ENCODE measurements around the gene NCK2.

The NCK2 gene

DNA sequence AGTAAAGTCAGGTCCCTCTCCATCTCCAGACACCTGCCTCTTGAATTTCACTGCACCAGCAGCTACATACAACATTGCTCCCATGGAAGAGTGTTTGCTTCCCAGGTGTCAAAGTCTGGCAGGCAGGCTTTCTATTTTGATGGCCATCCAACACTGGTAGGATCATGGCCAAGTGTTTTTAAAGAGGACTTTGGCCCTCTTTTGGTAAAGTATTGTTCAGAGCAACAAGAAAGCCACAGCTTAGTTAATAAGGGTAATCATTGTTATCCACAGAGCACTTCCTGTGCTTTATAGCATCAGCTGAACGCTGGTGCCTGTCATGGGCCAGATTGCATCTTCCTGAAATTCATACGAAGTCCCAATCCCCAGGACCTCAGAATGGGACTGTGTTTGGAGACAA, 133.2 kb downstream of the NCK2 start:
- Histone ChIP-seq H3K23ac (ENCODE audit: low read length in 2 of 2) (no peak overlapping the region), H3K9me3 (ENCODE audit: control insufficient read depth, low read length) (peaks cover 15% of the 10 kb centered on the region), H2BK12ac (ENCODE audit: low read length in 2 of 2) (no peak overlapping the region), H2AFZ (ENCODE audit: low read depth, low read length) (no peak overlapping the region), H3K4me3 (ENCODE audit: insufficient read depth in 1 of 2, low read depth in 1 of 2, low read length in 2 of 2) (no peak overlapping the region), H3K27ac (ENCODE audit: low read length, poor library complexity, severe bottlenecking) (no peak overlapping the region), H4K91ac (ENCODE audit: low read length) (no peak overlapping the region), H4K8ac (ENCODE audit: low read length) (no peak overlapping the region), H3K4ac (ENCODE audit: low read depth in 1 of 2, low read length in 2 of 2) (no peak overlapping the region), H2AK5ac (ENCODE audit: low read length, severe bottlenecking) (no peak overlapping the region), H3K9ac (ENCODE audit: low read length) (no peak overlapping the region), H3K18ac (ENCODE audit: low read depth in 1 of 2, low read length in 2 of 2) (no peak overlapping the region), H2BK15ac (ENCODE audit: low read depth, poor library complexity, severe bottlenecking) (no peak overlapping the region), H2BK120ac (ENCODE audit: low read depth, low read length) (no peak overlapping the region), H3K4me1 (ENCODE audit: control insufficient read depth, insufficient read depth, low read depth, low read length) (peaks cover 16% of the 10 kb centered on the region), H3K36me3 (ENCODE audit: control insufficient read depth in 1 of 2, insufficient read depth in 2 of 2, low read depth in 1 of 2, low read length in 2 of 2) (peaks cover 0 to 18% of the 10 kb centered on the region in 2 experiments), H3K14ac (ENCODE audit: low read length in 2 of 2) (no peak overlapping the region), H3K79me1 (replicated peaks; ENCODE audit: low read length, poor library complexity, severe bottlenecking) (peaks cover 51% of the 10 kb centered on the region), H2BK5ac (ENCODE audit: low read depth, low read length, poor library complexity, severe bottlenecking) (no peak overlapping the region), H3K4me2 (ENCODE audit: low read length, poor library complexity, severe bottlenecking) (no peak overlapping the region), H3K27me3 (ENCODE audit: control insufficient read depth in 1 of 2, insufficient read depth in 1 of 2, low read length in 2 of 2) (no peaks in the 10 kb centered on the region)
- DNase-seq: no peak
- WGBS: 93% methylated on average over 2 of the region's 2 CpGs

- Histone ChIP-seq H3K14ac (ENCODE audit: low read length in 2 of 2) (no peak overlapping the region), H2BK12ac (ENCODE audit: low read length in 2 of 2) (no peak overlapping the region)
- over 99% methylated on average over 15 of the region's 15 CpGs for WGBS
These were observed 134.5 kb downstream of the NCK2 start for GRCh38 chr2:105879106-105879802.

DNA sequence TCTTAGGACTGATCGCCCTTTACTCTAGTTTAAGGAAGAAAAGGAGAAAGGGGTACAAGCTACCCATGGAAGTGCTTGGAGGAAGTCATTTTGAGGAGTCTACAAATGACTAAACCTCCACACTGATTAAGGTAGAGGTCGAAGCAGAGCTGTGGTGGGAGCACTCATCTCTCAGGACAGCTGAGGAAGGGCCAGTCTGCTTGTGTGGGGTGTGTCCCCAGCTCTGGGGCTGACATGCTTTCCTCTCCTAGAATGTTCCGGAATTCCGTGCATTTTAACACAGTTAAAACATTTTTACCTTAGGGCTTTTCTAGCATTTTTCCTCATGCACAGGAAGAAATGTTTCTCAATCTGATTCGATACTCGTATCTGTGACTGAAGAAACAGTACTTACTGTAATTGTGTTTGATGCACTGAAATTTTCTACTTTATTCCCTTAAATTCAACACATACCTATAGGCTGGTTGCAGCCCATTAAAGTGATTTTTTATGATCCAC, 135.1 kb downstream of the NCK2 start:
- no peak overlapping the region for H2BK5ac ChIP-seq (ENCODE audit: low read depth, low read length, poor library complexity, severe bottlenecking)
- DNase-seq: no peak
- H4K91ac ChIP-seq (ENCODE audit: low read length): no peak overlapping the region
- H3K4me1 ChIP-seq (ENCODE audit: control insufficient read depth, insufficient read depth, low read depth, low read length): peaks cover 12% of the 10 kb centered on the region
- H3K18ac ChIP-seq (ENCODE audit: low read depth in 1 of 2, low read length in 2 of 2): no peak overlapping the region
- no peaks in the 10 kb centered on the region for H3K27me3 ChIP-seq (ENCODE audit: control insufficient read depth in 1 of 2, insufficient read depth in 1 of 2, low read length in 2 of 2)
- H3K23ac ChIP-seq (ENCODE audit: low read length in 2 of 2): no peak overlapping the region
- WGBS: 100% methylated on average over 3 of the region's 6 CpGs
- no peak overlapping the region for H2BK120ac ChIP-seq (ENCODE audit: low read depth, low read length)
- no peak overlapping the region for H3K4me3 ChIP-seq (ENCODE audit: insufficient read depth in 1 of 2, low read depth in 1 of 2, low read length in 2 of 2)
- H3K27ac ChIP-seq (ENCODE audit: low read length, poor library complexity, severe bottlenecking): no peak overlapping the region
- H3K4ac ChIP-seq (ENCODE audit: low read depth in 1 of 2, low read length in 2 of 2): no peak overlapping the region
- peaks cover 60% of the 10 kb centered on the region for H3K79me1 ChIP-seq (replicated peaks; ENCODE audit: low read length, poor library complexity, severe bottlenecking)
- H3K36me3 ChIP-seq (ENCODE audit: control insufficient read depth in 1 of 2, insufficient read depth in 2 of 2, low read depth in 1 of 2, low read length in 2 of 2): peaks cover 0 to 23% of the 10 kb centered on the region in 2 experiments
- no peak overlapping the region for H3K4me2 ChIP-seq (ENCODE audit: low read length, poor library complexity, severe bottlenecking)
- no peak overlapping the region for H2BK15ac ChIP-seq (ENCODE audit: low read depth, poor library complexity, severe bottlenecking)
- H3K9me3 ChIP-seq (ENCODE audit: control insufficient read depth, low read length): peaks cover 15% of the 10 kb centered on the region
- H4K8ac ChIP-seq (ENCODE audit: low read length): no peak overlapping the region
- no peak overlapping the region for H2BK12ac ChIP-seq (ENCODE audit: low read length in 2 of 2)
- no peak overlapping the region for H2AFZ ChIP-seq (ENCODE audit: low read depth, low read length)
- H2AK5ac ChIP-seq (ENCODE audit: low read length, severe bottlenecking): no peak overlapping the region
- H3K9ac ChIP-seq (ENCODE audit: low read length): no peak overlapping the region
- H3K14ac ChIP-seq (ENCODE audit: low read length in 2 of 2): no peak overlapping the region

More at GRCh38 chr2:105879106-105879802, 134.5 kb downstream of the NCK2 start:
- H2AFZ ChIP-seq (ENCODE audit: low read depth, low read length): no peak overlapping the region
- H3K9ac ChIP-seq (ENCODE audit: low read length): no peak overlapping the region
- no peak overlapping the region for H2BK15ac ChIP-seq (ENCODE audit: low read depth, poor library complexity, severe bottlenecking)
- H3K27me3 ChIP-seq (ENCODE audit: control insufficient read depth in 1 of 2, insufficient read depth in 1 of 2, low read length in 2 of 2): no peaks in the 10 kb centered on the region
- H2AK5ac ChIP-seq (ENCODE audit: low read length, severe bottlenecking): no peak overlapping the region
- H3K4me3 ChIP-seq (ENCODE audit: insufficient read depth in 1 of 2, low read depth in 1 of 2, low read length in 2 of 2): no peak overlapping the region
- H3K4me1 ChIP-seq (ENCODE audit: control insufficient read depth, insufficient read depth, low read depth, low read length): peaks cover 12% of the 10 kb centered on the region
- H3K27ac ChIP-seq (ENCODE audit: low read length, poor library complexity, severe bottlenecking): no peak overlapping the region
- no peak overlapping the region for H2BK5ac ChIP-seq (ENCODE audit: low read depth, low read length, poor library complexity, severe bottlenecking)
- peaks cover 15% of the 10 kb centered on the region for H3K9me3 ChIP-seq (ENCODE audit: control insufficient read depth, low read length)
- H4K91ac ChIP-seq (ENCODE audit: low read length): no peak overlapping the region
- H3K23ac ChIP-seq (ENCODE audit: low read length in 2 of 2): no peak overlapping the region
- no peak overlapping the region for H3K4ac ChIP-seq (ENCODE audit: low read depth in 1 of 2, low read length in 2 of 2)
- no peak overlapping the region for H4K8ac ChIP-seq (ENCODE audit: low read length)
- peaks cover 56% of the 10 kb centered on the region for H3K79me1 ChIP-seq (replicated peaks; ENCODE audit: low read length, poor library complexity, severe bottlenecking)
- H3K18ac ChIP-seq (ENCODE audit: low read depth in 1 of 2, low read length in 2 of 2): no peak overlapping the region
- H3K36me3 ChIP-seq (ENCODE audit: control insufficient read depth in 1 of 2, insufficient read depth in 2 of 2, low read depth in 1 of 2, low read length in 2 of 2): peaks cover 0 to 23% of the 10 kb centered on the region in 2 experiments
- H3K4me2 ChIP-seq (ENCODE audit: low read length, poor library complexity, severe bottlenecking): no peak overlapping the region
- no peak for DNase-seq
- H2BK120ac ChIP-seq (ENCODE audit: low read depth, low read length): no peak overlapping the region

DNA sequence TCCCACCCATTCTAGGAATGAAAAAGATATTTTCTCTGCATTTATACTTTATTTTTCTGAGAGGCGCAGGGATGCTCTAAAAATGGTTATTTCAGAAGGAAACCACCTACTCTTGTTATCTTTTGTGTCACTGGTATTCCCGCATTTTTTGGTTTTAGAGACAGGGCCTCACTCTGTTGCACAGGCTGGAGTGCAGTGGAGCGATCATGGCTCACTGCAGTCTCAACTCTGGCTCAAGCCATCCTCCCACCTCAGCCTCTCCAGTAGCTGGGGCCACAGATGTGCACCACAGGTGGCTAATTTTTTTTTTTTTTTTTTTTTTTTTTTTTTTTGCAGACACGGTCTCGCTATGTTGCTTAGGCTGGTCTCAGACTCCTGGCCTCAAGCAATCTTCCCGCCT, 135.9 kb downstream of the NCK2 start:
- H4K91ac ChIP-seq (ENCODE audit: low read length): no peak overlapping the region
- no peak overlapping the region for H3K4me2 ChIP-seq (ENCODE audit: low read length, poor library complexity, severe bottlenecking)
- H3K79me1 ChIP-seq (replicated peaks; ENCODE audit: low read length, poor library complexity, severe bottlenecking): peaks cover 56% of the 10 kb centered on the region
- no peak overlapping the region for H3K27ac ChIP-seq (ENCODE audit: low read length, poor library complexity, severe bottlenecking)
- H2BK15ac ChIP-seq (ENCODE audit: low read depth, poor library complexity, severe bottlenecking): no peak overlapping the region
- H3K18ac ChIP-seq (ENCODE audit: low read depth in 1 of 2, low read length in 2 of 2): no peak overlapping the region
- H3K4me1 ChIP-seq (ENCODE audit: control insufficient read depth, insufficient read depth, low read depth, low read length): peaks cover 8% of the 10 kb centered on the region
- H2AFZ ChIP-seq (ENCODE audit: low read depth, low read length): no peak overlapping the region
- no peaks in the 10 kb centered on the region for H3K27me3 ChIP-seq (ENCODE audit: control insufficient read depth in 1 of 2, insufficient read depth in 1 of 2, low read length in 2 of 2)
- no peak overlapping the region for H2BK5ac ChIP-seq (ENCODE audit: low read depth, low read length, poor library complexity, severe bottlenecking)
- no peak overlapping the region for H3K4me3 ChIP-seq (ENCODE audit: insufficient read depth in 1 of 2, low read depth in 1 of 2, low read length in 2 of 2)
- H3K23ac ChIP-seq (ENCODE audit: low read length in 2 of 2): no peak overlapping the region
- H4K8ac ChIP-seq (ENCODE audit: low read length): no peak overlapping the region
- no peak overlapping the region for H2BK12ac ChIP-seq (ENCODE audit: low read length in 2 of 2)
- WGBS: 92% methylated on average over 6 of the region's 6 CpGs
- no peak overlapping the region for H3K14ac ChIP-seq (ENCODE audit: low read length in 2 of 2)
- peaks cover 0 to 23% of the 10 kb centered on the region in 2 experiments for H3K36me3 ChIP-seq (ENCODE audit: control insufficient read depth in 1 of 2, insufficient read depth in 2 of 2, low read depth in 1 of 2, low read length in 2 of 2)
- H3K4ac ChIP-seq (ENCODE audit: low read depth in 1 of 2, low read length in 2 of 2): no peak overlapping the region
- H2AK5ac ChIP-seq (ENCODE audit: low read length, severe bottlenecking): no peak overlapping the region
- no peak for DNase-seq
- H2BK120ac ChIP-seq (ENCODE audit: low read depth, low read length): no peak overlapping the region
- no peak overlapping the region for H3K9ac ChIP-seq (ENCODE audit: low read length)
- peaks cover 15% of the 10 kb centered on the region for H3K9me3 ChIP-seq (ENCODE audit: control insufficient read depth, low read length)

Data from mesenchymal stem cell (in vitro differentiated cells and primary cell).